Smooth muscle cell (in vitro differentiated cells): Measurements from ENCODE around the gene CNN2. TPM values are rescaled to one million over a fixed set of nuclear protein-coding genes. Genes with fewer than 3 reads are reported as not detected.

Source experiments
- DNase-seq: peaks from one replicate; lab custom pipeline; 2025; ENCODE audit not compliant: unreplicated experiment; lab: John Stamatoyannopoulos, UW
- H2AFZ ChIP-seq: fragments of 200-600 bp; sonication (generic); 2 replicates; pipeline ENCODE4 v1.6.0; 2016; ENCODE audit warnings: antibody characterized with exemption, low read depth, mild to moderate bottlenecking
- H3F3A ChIP-seq: fragments of 200-600 bp; sonication (generic); 2 replicates; pipeline ENCODE4 v1.6.0; 2017; ENCODE audit warnings: antibody characterized with exemption, low read depth
- H3K27ac ChIP-seq: fragments of 200-600 bp; sonication (generic); 2 replicates; pipeline ENCODE4 v1.5.1; 2016; ENCODE audit warnings: low read depth, mild to moderate bottlenecking
- H3K27me3 ChIP-seq: fragments of 200-600 bp; sonication (generic); 2 replicates; pipeline ENCODE4 v1.6.1; 2016; ENCODE audit warnings: low read depth, mild to moderate bottlenecking
- H3K36me3 ChIP-seq: fragments of 200-600 bp; sonication (generic); 2 replicates; pipeline ENCODE4 v1.5.1; 2016; ENCODE audit warnings: low read depth
- H3K4me1 ChIP-seq: fragments of 200-600 bp; sonication (generic); 2 replicates; pipeline ENCODE4 v1.5.1; 2016; ENCODE audit warnings: low read depth
- H3K4me2 ChIP-seq: fragments of 200-600 bp; sonication (generic); 2 replicates; pipeline ENCODE4 v1.6.0; 2016; ENCODE audit warnings: mild to moderate bottlenecking
- H3K4me3 ChIP-seq: fragments of 200-600 bp; sonication (generic); 2 replicates; pipeline ENCODE4 v1.5.1; 2016; ENCODE audit warnings: mild to moderate bottlenecking
- H3K79me2 ChIP-seq: fragments of 200-600 bp; sonication (generic); 2 replicates; pipeline ENCODE4 v1.6.0; 2016; ENCODE audit warnings: low read depth, mild to moderate bottlenecking
- H3K9ac ChIP-seq: fragments of 200-600 bp; sonication (generic); 2 replicates; pipeline ENCODE4 v1.6.0; 2016; ENCODE audit warnings: low read depth
- H3K9me3 ChIP-seq: fragments of 200-600 bp; sonication (generic); replicated peaks from 2 replicates; pipeline ENCODE4 v1.5.1; 2016; ENCODE audit warnings: low read depth
- H4K20me1 ChIP-seq: fragments of 200-600 bp; sonication (generic); 2 replicates; pipeline ENCODE4 v1.6.0; 2016; ENCODE audit warnings: low read depth
- CTCF ChIP-seq: fragments of 200-600 bp; sonication (generic); IDR thresholded peaks from 2 replicates; pipeline ENCODE4 v1.5.1; 2017; ENCODE audit warnings: borderline replicate concordance, mild to moderate bottlenecking, antibody characterized with exemption; ENCODE audit not compliant: insufficient read depth, poor library complexity, severe bottlenecking
- WGBS: methylation state at CpG from one replicate; pipeline ENCODE4 v1.1.7; 2016; ENCODE audit warnings: low lambda C conversion rate; 5-methylcytosine and 5-hydroxymethylcytosine counted together
- polyA plus RNA-seq: library from polyadenylated mRNA; unstranded; fragments of >200 nt; fragmentation: Nextera tagmentation; extraction: Ambion mirVana; gene quantifications from 2 replicates; pipeline ENCODE4 v1.2.1, GENCODE V29; 2016
- total RNA-seq: library from RNA; depleted of rRNA; stranded (reverse); fragments of >200 nt; gene quantifications from 2 replicates; pipeline ENCODE4 v1.2.3, GENCODE V29; 2014

The CNN2 gene
- total and polyA plus RNA-seq, 2 experiments from 2014 or later: 150 to 392 TPM

GRCh38 chr19:1058112-1058511 lies 31.7 kb downstream of the CNN2 start:
- no peak for DNase-seq
- Histone ChIP-seq H3K4me2 (no peak overlapping the region), H3K9me3 (peaks cover 19% of the 10 kb centered on the region), H3F3A (no peaks in the 10 kb centered on the region), H3K27ac (no peak overlapping the region), H3K4me1 (no peaks in the 10 kb centered on the region), H3K27me3 (no peaks in the 10 kb centered on the region), H4K20me1 (no peaks in the 10 kb centered on the region), H2AFZ (no peak overlapping the region), H3K36me3 (peaks cover 26% of the 10 kb centered on the region), H3K9ac (no peak overlapping the region), H3K79me2 (no peaks in the 10 kb centered on the region), H3K4me3 (no peak overlapping the region)
- TF ChIP-seq CTCF: no peak
- WGBS: 100% methylated on average over 5 of the region's 5 CpGs

GRCh38 chr19:1060689-1061088 lies 34.3 kb downstream of the CNN2 start:
- Histone ChIP-seq H3K36me3 (peaks cover 22% of the 10 kb centered on the region), H2AFZ (no peak overlapping the region), H3F3A (peaks cover 5% of the 10 kb centered on the region), H3K4me2 (no peak overlapping the region), H3K79me2 (no peaks in the 10 kb centered on the region), H4K20me1 (no peaks in the 10 kb centered on the region), H3K27me3 (no peaks in the 10 kb centered on the region), H3K4me3 (no peak overlapping the region), H3K4me1 (no peaks in the 10 kb centered on the region), H3K9me3 (peaks cover 19% of the 10 kb centered on the region), H3K27ac (no peak overlapping the region), H3K9ac (no peak overlapping the region)
- TF ChIP-seq CTCF: no peak
- no peak for DNase-seq
- 95% methylated on average over 5 of the region's 5 CpGs for WGBS

- peaks cover 9% of the 10 kb centered on the region for H3K36me3 ChIP-seq
- peaks cover 5% of the 10 kb centered on the region for H3F3A ChIP-seq
- WGBS: 98% methylated on average over 16 of the region's 20 CpGs
- peaks cover 13% of the 10 kb centered on the region for H3K9me3 ChIP-seq
- no peaks in the 10 kb centered on the region for H3K27me3 ChIP-seq
- H2AFZ ChIP-seq: no peak overlapping the region
- H3K9ac ChIP-seq: no peak overlapping the region
- H3K79me2 ChIP-seq: no peaks in the 10 kb centered on the region
- TF ChIP-seq CTCF: no peak
- H4K20me1 ChIP-seq: no peaks in the 10 kb centered on the region
- peaks cover 6% of the 10 kb centered on the region for H3K4me1 ChIP-seq
- no peak overlapping the region for H3K4me2 ChIP-seq
- no peak overlapping the region for H3K4me3 ChIP-seq
- no peak for DNase-seq
- no peak overlapping the region for H3K27ac ChIP-seq
Observed at GRCh38 chr19:1061987-1062386, 35.6 kb downstream of the CNN2 start.

- WGBS: 95% methylated on average over 13 of the region's 17 CpGs
- Histone ChIP-seq H3K27ac (no peak overlapping the region), H4K20me1 (no peaks in the 10 kb centered on the region), H3K79me2 (no peaks in the 10 kb centered on the region), H3K36me3 (peaks cover 6% of the 10 kb centered on the region), H3K4me2 (no peak overlapping the region), H3K9ac (no peak overlapping the region), H3K4me3 (no peak overlapping the region), H3K27me3 (peaks cover 4% of the 10 kb centered on the region), H3F3A (peaks cover 5% of the 10 kb centered on the region), H3K4me1 (peaks cover 6% of the 10 kb centered on the region), H2AFZ (no peak overlapping the region), H3K9me3 (peaks cover 8% of the 10 kb centered on the region)
- no peak for TF ChIP-seq CTCF
- DNase-seq: no peak
Observed at GRCh38 chr19:1062387-1063029, 36.1 kb downstream of the CNN2 start.
